Mesothelial cell of epicardium (in vitro differentiated cells): Measurements from ENCODE around the gene RBBP4. TPM values are rescaled to one million over a fixed set of nuclear protein-coding genes. Genes with fewer than 3 reads are reported as not detected.
"Not testable (repeated sequence)": the region's sequence is repeated elsewhere in the genome, so short reads cannot be mapped to it uniquely, and the experiment has no call there.

Experiments used
- DNase-seq, 2 experiments: peaks; one replicate each; pipeline ENCODE4 v3.0.0; 2021; ENCODE audit warnings: low spot score in 2 of 2; ENCODE audit not compliant: unreplicated experiment in 2 of 2
- H3K27ac Mint-ChIP-seq: 2 replicates; pipeline ENCODE4 v1.8.0; 2021; ENCODE audit warnings: mixed read lengths
- H3K27me3 Mint-ChIP-seq: 2 replicates; pipeline ENCODE4 v1.8.0; 2021; ENCODE audit warnings: low read depth, mixed read lengths
- H3K36me3 Mint-ChIP-seq: 2 replicates; pipeline ENCODE4 v1.8.0; 2021; ENCODE audit warnings: mixed read lengths
- H3K4me1 Mint-ChIP-seq: 2 replicates; pipeline ENCODE4 v1.8.0; 2021; ENCODE audit warnings: mixed read lengths
- H3K4me3 Mint-ChIP-seq: 2 replicates; pipeline ENCODE4 v1.8.0; 2021; ENCODE audit warnings: mild to moderate bottlenecking, moderate library complexity, mixed read lengths
- H3K9me3 Mint-ChIP-seq: 2 replicates; pipeline ENCODE4 v1.8.0; 2021; ENCODE audit warnings: mixed read lengths
- total RNA-seq: library from RNA; stranded (reverse); gene quantifications from 3 replicates; pipeline ENCODE4 v1.2.1, GENCODE V29; 2021
- TF ChIP-seq, protein P1 (sequence below): fragments of 200-600 bp; sonication (generic); IDR thresholded peaks from one replicate; pipeline ENCODE4 v1.5.0; 2021; ENCODE audit warnings: antibody characterized with exemption; ENCODE audit not compliant: unreplicated experiment

Gene RBBP4
- total RNA-seq, 1 donor from 2014 or later, result 388 TPM

DNA sequence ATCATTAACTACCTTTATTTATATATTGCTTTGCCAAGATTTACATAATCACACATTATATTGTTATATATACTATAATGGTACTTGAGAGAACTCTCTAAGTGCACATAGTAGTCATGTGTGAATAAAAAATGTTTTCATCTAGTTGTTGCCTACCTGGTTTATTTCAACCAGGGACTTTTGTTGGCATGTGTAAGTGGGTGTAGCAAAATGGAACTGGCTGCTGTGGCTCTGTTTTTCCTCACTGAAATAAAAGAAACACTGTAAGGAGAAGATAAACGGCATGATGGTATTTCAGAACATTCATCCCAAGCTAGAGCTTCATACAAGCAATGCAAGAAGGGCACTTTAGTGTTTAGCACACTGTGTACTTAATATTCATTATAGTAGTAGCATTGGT is 14.9 kb downstream of the RBBP4 start:
- TF ChIP-seq, protein P1, sequence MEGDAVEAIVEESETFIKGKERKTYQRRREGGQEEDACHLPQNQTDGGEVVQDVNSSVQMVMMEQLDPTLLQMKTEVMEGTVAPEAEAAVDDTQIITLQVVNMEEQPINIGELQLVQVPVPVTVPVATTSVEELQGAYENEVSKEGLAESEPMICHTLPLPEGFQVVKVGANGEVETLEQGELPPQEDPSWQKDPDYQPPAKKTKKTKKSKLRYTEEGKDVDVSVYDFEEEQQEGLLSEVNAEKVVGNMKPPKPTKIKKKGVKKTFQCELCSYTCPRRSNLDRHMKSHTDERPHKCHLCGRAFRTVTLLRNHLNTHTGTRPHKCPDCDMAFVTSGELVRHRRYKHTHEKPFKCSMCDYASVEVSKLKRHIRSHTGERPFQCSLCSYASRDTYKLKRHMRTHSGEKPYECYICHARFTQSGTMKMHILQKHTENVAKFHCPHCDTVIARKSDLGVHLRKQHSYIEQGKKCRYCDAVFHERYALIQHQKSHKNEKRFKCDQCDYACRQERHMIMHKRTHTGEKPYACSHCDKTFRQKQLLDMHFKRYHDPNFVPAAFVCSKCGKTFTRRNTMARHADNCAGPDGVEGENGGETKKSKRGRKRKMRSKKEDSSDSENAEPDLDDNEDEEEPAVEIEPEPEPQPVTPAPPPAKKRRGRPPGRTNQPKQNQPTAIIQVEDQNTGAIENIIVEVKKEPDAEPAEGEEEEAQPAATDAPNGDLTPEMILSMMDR, result no peak
- Mint-ChIP-seq H3K27ac (peak overlapping the region; percentile 78), H3K36me3 (peaks cover 34% of the 10 kb centered on the region), H3K9me3 (no peaks in the 10 kb centered on the region), H3K4me3 (no peak overlapping the region), H3K4me1 (peaks cover 15% of the 10 kb centered on the region), H3K27me3 (no peaks in the 10 kb centered on the region)
- no peak for DNase-seq

DNA sequence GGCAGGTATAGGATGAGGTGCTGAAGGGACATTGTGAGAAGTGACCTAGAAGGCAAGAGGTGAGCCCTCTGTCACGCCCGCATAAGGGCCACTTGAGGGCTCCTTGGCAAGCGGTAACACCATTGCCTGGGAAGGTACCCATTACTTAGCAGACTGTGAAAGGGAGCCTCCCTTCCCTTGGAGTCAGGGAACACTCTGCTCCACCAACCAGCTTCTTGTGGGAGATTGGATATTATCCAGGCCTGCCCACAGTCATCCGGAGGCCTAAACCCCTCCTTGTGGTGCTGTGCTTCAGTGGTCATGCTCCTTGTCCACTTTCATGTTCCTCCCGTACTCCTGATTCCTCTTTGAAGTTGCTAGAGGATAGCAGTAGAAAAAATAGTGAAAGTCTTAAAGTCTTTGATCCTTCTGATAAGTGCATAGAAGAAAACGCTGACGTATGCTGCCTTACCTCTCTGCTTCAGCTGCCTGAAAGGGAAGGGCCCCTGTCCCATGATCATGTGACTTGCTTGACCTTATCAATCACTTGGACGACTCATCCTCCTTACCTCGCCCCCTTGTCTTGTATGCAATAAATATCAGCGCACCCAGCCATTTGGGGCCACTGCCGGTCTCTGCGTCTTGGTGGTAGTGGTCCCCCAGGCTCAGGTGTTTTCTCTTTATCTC is 16.0 kb downstream of the RBBP4 start:
- DNase-seq, result no peak
- H3K27me3 Mint-ChIP-seq, result no peaks in the 10 kb centered on the region
- TF ChIP-seq, protein P1, result no peak
- peak overlapping the region; percentile 92 for H3K27ac Mint-ChIP-seq
- peaks cover 36% of the 10 kb centered on the region for H3K36me3 Mint-ChIP-seq
- H3K4me3 Mint-ChIP-seq, result no peak overlapping the region
- no peaks in the 10 kb centered on the region for H3K9me3 Mint-ChIP-seq
- peaks cover 15% of the 10 kb centered on the region for H3K4me1 Mint-ChIP-seq

DNA sequence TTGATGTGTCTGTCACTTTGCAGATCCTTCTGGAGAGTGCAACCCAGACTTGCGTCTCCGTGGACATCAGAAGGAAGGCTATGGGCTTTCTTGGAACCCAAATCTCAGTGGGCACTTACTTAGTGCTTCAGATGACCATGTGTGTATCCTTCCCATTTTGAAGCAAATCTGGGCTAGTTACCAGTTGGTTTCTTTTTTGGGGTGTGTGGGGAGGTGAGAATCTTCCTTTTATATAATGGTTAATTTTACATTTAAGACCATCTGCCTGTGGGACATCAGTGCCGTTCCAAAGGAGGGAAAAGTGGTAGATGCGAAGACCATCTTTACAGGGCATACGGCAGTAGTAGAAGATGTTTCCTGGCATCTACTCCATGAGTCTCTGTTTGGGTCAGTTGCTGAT is 17.7 kb downstream of the RBBP4 start:
- H3K4me3 Mint-ChIP-seq, DNase-seq, H3K27me3 Mint-ChIP-seq, H3K9me3 Mint-ChIP-seq: not testable (repeated sequence)
- H3K36me3 Mint-ChIP-seq, result peaks cover 46% of the 10 kb centered on the region
- peaks cover 15% of the 10 kb centered on the region for H3K4me1 Mint-ChIP-seq
- peak overlapping the region; percentile 43 for H3K27ac Mint-ChIP-seq

DNA sequence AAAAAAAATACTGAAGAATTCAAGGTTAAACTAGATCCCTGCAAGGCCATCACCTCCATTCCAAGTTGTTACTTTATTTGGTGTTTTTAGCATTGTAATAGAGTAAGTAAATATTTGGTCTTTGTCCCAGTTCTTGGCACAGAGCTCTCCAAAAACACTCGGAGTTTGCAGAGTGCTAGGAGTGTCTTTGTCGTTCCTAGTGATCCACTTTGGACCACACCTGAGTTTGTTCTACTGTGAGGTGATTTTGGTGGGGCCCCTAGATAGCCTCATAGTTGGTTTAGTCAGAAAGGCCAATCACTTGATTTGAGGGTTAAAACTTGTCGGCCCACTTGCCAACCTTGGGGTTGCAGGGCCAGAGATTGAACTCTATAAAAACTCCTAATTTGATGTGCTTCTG is 25.9 kb downstream of the RBBP4 start:
- Mint-ChIP-seq H3K36me3 (peaks cover 58% of the 10 kb centered on the region), H3K9me3 (no peaks in the 10 kb centered on the region), H3K27me3 (no peaks in the 10 kb centered on the region), H3K27ac (no peak overlapping the region), H3K4me1 (no peaks in the 10 kb centered on the region), H3K4me3 (no peak overlapping the region)
- no peak for DNase-seq
- TF ChIP-seq, protein P1, result no peak

DNA sequence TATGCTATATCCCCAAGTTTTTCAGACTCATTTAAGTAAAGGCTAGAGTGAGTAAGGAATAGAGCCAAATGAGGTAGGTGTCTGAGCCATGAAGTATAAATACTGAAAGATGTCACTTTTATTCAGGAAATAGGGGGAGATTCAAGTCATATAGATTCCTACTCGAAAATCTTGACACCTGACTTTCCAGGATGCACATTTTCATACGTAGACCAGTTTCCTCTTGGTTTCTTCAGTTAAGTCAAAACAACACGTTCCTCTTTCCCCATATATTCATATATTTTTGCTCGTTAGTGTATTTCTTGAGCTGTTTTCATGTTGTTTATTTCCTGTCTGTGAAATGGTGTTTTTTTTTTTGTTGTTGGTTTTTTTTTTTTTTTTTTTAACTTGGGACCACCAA is 29.0 kb downstream of the RBBP4 start:
- not testable (repeated sequence) for DNase-seq, H3K4me3 Mint-ChIP-seq, H3K4me1 Mint-ChIP-seq, H3K27me3 Mint-ChIP-seq, H3K27ac Mint-ChIP-seq, H3K9me3 Mint-ChIP-seq
- peaks cover 42% of the 10 kb centered on the region for H3K36me3 Mint-ChIP-seq

DNA sequence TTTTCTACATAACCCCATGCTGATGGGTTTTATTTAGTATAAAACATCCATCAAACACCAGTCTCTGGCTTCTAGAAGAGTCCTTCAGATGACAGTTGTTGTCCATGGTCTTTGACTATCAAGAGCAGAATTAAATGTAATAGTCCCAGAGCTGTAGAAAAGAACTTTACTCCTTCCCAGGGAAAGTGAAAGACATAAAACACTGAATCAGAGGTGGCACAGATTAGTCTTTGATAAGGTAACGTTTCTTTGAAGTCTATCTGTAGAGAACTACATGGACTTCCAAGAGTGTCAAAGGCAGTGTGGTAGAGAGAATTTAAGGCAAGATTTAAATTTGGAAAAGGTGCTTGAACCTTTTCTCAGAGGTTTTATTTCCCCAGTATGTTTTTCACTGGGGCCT is 29.6 kb downstream of the RBBP4 start:
- peak overlapping the region; percentile 58 for H3K27ac Mint-ChIP-seq

More for the DNA sequence above, 29.6 kb downstream of the RBBP4 start:
- DNase-seq, result no peak
- no peak overlapping the region for H3K4me3 Mint-ChIP-seq
- TF ChIP-seq, protein P1, result no peak
- H3K4me1 Mint-ChIP-seq, result no peaks in the 10 kb centered on the region
- no peaks in the 10 kb centered on the region for H3K9me3 Mint-ChIP-seq
- no peaks in the 10 kb centered on the region for H3K27me3 Mint-ChIP-seq
- peaks cover 40% of the 10 kb centered on the region for H3K36me3 Mint-ChIP-seq
